GM21717 (cell line): Measurements from ENCODE around the gene SMIM34.
A peak's percentile ranks its signal among the peaks of the same experiment; 100 is the strongest.
"Not testable (repeated sequence)": the region's sequence is repeated elsewhere in the genome, so short reads cannot be mapped to it uniquely, and the experiment has no call there.

Source experiments
- ATAC-seq: cut with Tn5 transposase; IDR thresholded peaks from one replicate; pipeline ENCODE4 v1.9.1; 2021; ENCODE audit warnings: mild to moderate bottlenecking, moderate library complexity; ENCODE audit not compliant: unreplicated experiment

SMIM34 gene

GRCh38 chr21:34423805-34424204 is at the start of gene SMIM34:
TSS of gene SMIM34 (minus strand) at chr21:34423951. CDS start at chr21:34423839, 112 bp downstream.
- not testable (repeated sequence) for ATAC-seq

GRCh38 chr21:34467333-34467732 is 43.6 kb upstream of the SMIM34 start:
- not testable (repeated sequence) for ATAC-seq

- not testable (repeated sequence) for ATAC-seq
Measured at GRCh38 chr21:34459426-34459825, 35.7 kb upstream of the SMIM34 start.

- ATAC-seq: not testable (repeated sequence)
Measured at GRCh38 chr21:34458266-34458665, 34.5 kb upstream of the SMIM34 start.

GRCh38 chr21:34456180-34456579 is 32.4 kb upstream of the SMIM34 start:
- not testable (repeated sequence) for ATAC-seq

- ATAC-seq: not testable (repeated sequence)
Measured at GRCh38 chr21:34455628-34456027, 31.9 kb upstream of the SMIM34 start.

GRCh38 chr21:34447018-34447417 is 23.3 kb upstream of the SMIM34 start:
- not testable (repeated sequence) for ATAC-seq

GRCh38 chr21:34443486-34443885 is 19.7 kb upstream of the SMIM34 start:
- not testable (repeated sequence) for ATAC-seq

GRCh38 chr21:34429710-34430109 is 6.0 kb upstream of the SMIM34 start:
- not testable (repeated sequence) for ATAC-seq

GRCh38 chr21:34428441-34428840 is 4.7 kb upstream of the SMIM34 start:
- not testable (repeated sequence) for ATAC-seq

- not testable (repeated sequence) for ATAC-seq
Measured at GRCh38 chr21:34427339-34427738, 3.6 kb upstream of the SMIM34 start.

- not testable (repeated sequence) for ATAC-seq
Measured at GRCh38 chr21:34417448-34418077, 6.2 kb downstream of the SMIM34 start.

- not testable (repeated sequence) for ATAC-seq
Measured at GRCh38 chr21:34407294-34407693, 16.5 kb downstream of the SMIM34 start.

- ATAC-seq: not testable (repeated sequence)
Measured at GRCh38 chr21:34406676-34407075, 17.1 kb downstream of the SMIM34 start.

GRCh38 chr21:34406102-34406501 is 17.6 kb downstream of the SMIM34 start:
- ATAC-seq: not testable (repeated sequence)

- ATAC-seq: not testable (repeated sequence)
Measured at GRCh38 chr21:34405686-34406085, 18.1 kb downstream of the SMIM34 start.

- ATAC-seq: not testable (repeated sequence)
Measured at GRCh38 chr21:34404742-34405141, 19.0 kb downstream of the SMIM34 start.

- not testable (repeated sequence) for ATAC-seq
Measured at GRCh38 chr21:34400522-34400921, 23.2 kb downstream of the SMIM34 start.

- not testable (repeated sequence) for ATAC-seq
Measured at GRCh38 chr21:34383724-34384415, 39.9 kb downstream of the SMIM34 start.

- ATAC-seq: not testable (repeated sequence)
Measured at GRCh38 chr21:34383138-34383537, 40.6 kb downstream of the SMIM34 start.

- ATAC-seq: peak; percentile 50
Measured at GRCh38 chr21:34375619-34375972, 48.2 kb downstream of the SMIM34 start.

- ATAC-seq: peak; percentile 91
Measured at GRCh38 chr21:34374940-34375618, 48.7 kb downstream of the SMIM34 start, which contains the start of gene SMIM11. TSS of gene SMIM11 (plus strand) at chr21:34375507. CDS start at chr21:34379505, 3,998 bp downstream.
